Trophoblast cell (in vitro differentiated cells and primary cell): ENCODE measurements around the gene PCDHA8.
"Not testable (repeated sequence)": the region's sequence is repeated elsewhere in the genome, so short reads cannot be mapped to it uniquely, and the experiment has no call there.

Experiments
- DNase-seq, 2 donors: peaks; one replicate each; pipeline ENCODE4 v3.0.0-alpha.2; 2016
- H2AFZ ChIP-seq: 2 replicates; pipeline ENCODE4 v1.6.1; 2013; ENCODE audit warnings: low read length, moderate library complexity, mild to moderate bottlenecking; ENCODE audit not compliant: insufficient read depth, poor library complexity
- H2AK5ac ChIP-seq: 2 replicates; pipeline ENCODE4 v1.6.1; 2013; ENCODE audit warnings: mild to moderate bottlenecking, low read length
- H2BK120ac ChIP-seq: 2 replicates; pipeline ENCODE4 v1.6.1; 2013; ENCODE audit warnings: low read length, mild to moderate bottlenecking, moderate library complexity; ENCODE audit not compliant: insufficient read depth, poor library complexity
- H2BK12ac ChIP-seq: 2 replicates; pipeline ENCODE4 v1.6.1; 2013; ENCODE audit warnings: mild to moderate bottlenecking, low read length, moderate library complexity
- H2BK5ac ChIP-seq: 2 replicates; pipeline ENCODE4 v1.6.1; 2013; ENCODE audit warnings: low read length, low read depth, moderate library complexity, mild to moderate bottlenecking; ENCODE audit not compliant: poor library complexity
- H3K14ac ChIP-seq: 2 replicates; pipeline ENCODE4 v1.6.1; 2013; ENCODE audit warnings: mild to moderate bottlenecking, low read length
- H3K18ac ChIP-seq: 2 replicates; pipeline ENCODE4 v1.6.1; 2013; ENCODE audit warnings: mild to moderate bottlenecking, low read length
- H3K23ac ChIP-seq: 2 replicates; pipeline ENCODE4 v1.6.1; 2013; ENCODE audit warnings: low read length
- H3K27ac ChIP-seq: 2 replicates; pipeline ENCODE4 v1.5.1; 2013; ENCODE audit warnings: low read depth, mild to moderate bottlenecking, inconsistent platforms, low read length, moderate library complexity
- H3K27me3 ChIP-seq: 2 replicates; pipeline ENCODE4 v1.6.1; 2013; ENCODE audit warnings: inconsistent platforms, mild to moderate bottlenecking, low read length, moderate library complexity; ENCODE audit not compliant: insufficient read depth
- H3K36me3 ChIP-seq, 2 experiments: 1 replicate in 1 of 2; 2 replicates in 1 of 2; pipeline ENCODE4 v1.6.1; 2013; ENCODE audit warnings: low read length in 2 of 2, mild to moderate bottlenecking in 2 of 2, moderate library complexity in 1 of 2; ENCODE audit not compliant: insufficient read depth in 2 of 2, control insufficient read depth in 1 of 2
- H3K4ac ChIP-seq: 2 replicates; pipeline ENCODE4 v1.6.1; 2013; ENCODE audit warnings: low read depth, mild to moderate bottlenecking, low read length, moderate library complexity
- H3K4me1 ChIP-seq, 2 experiments: 1 replicate in 1 of 2; 2 replicates in 1 of 2; pipeline ENCODE4 v1.6.1; 2013; ENCODE audit warnings: low read length in 2 of 2, mild to moderate bottlenecking in 2 of 2, moderate library complexity in 1 of 2; ENCODE audit not compliant: insufficient read depth in 2 of 2, control insufficient read depth in 1 of 2
- H3K4me2 ChIP-seq: 2 replicates; pipeline ENCODE4 v1.6.1; 2013; ENCODE audit warnings: inconsistent platforms, mild to moderate bottlenecking, low read length, moderate library complexity
- H3K4me3 ChIP-seq: 2 replicates; pipeline ENCODE4 v1.5.1; 2013; ENCODE audit warnings: mild to moderate bottlenecking, low read depth, low read length, inconsistent platforms
- H3K79me1 ChIP-seq: one replicate; pipeline ENCODE4 v1.6.1; 2013; ENCODE audit warnings: low read length
- H3K79me2 ChIP-seq: 2 replicates; pipeline ENCODE4 v1.6.1; 2013; ENCODE audit warnings: low read length, mild to moderate bottlenecking; ENCODE audit not compliant: control insufficient read depth, insufficient read depth, poor library complexity
- H3K9ac ChIP-seq: 2 replicates; pipeline ENCODE4 v1.6.1; 2013; ENCODE audit warnings: mild to moderate bottlenecking, low read length
- H3K9me3 ChIP-seq: 2 replicates; pipeline ENCODE4 v1.6.1; 2013; ENCODE audit warnings: low read depth, mild to moderate bottlenecking, control low read depth, inconsistent platforms, low read length; ENCODE audit not compliant: insufficient read depth
- H4K12ac ChIP-seq: 2 replicates; pipeline ENCODE4 v1.6.1; 2013; ENCODE audit warnings: low read depth, mild to moderate bottlenecking, low read length, moderate library complexity
- H4K8ac ChIP-seq: 2 replicates; pipeline ENCODE4 v1.6.1; 2013; ENCODE audit warnings: low read depth, mild to moderate bottlenecking, low read length, moderate library complexity
- H4K91ac ChIP-seq: one replicate; pipeline ENCODE4 v1.6.1; 2013; ENCODE audit warnings: low read depth, mild to moderate bottlenecking, low read length, moderate library complexity
- WGBS: extraction: QIAGEN DNeasy Blood & Tissue Kit; methylation state at CpG from one replicate; pipeline ENCODE4 v1.1.7; 2013; ENCODE audit warnings: missing lambda C conversion rate; ENCODE audit not compliant: insufficient read length, insufficient coverage; ENCODE audit errors: extremely low coverage; 5-methylcytosine and 5-hydroxymethylcytosine counted together

Gene PCDHA8

DNA sequence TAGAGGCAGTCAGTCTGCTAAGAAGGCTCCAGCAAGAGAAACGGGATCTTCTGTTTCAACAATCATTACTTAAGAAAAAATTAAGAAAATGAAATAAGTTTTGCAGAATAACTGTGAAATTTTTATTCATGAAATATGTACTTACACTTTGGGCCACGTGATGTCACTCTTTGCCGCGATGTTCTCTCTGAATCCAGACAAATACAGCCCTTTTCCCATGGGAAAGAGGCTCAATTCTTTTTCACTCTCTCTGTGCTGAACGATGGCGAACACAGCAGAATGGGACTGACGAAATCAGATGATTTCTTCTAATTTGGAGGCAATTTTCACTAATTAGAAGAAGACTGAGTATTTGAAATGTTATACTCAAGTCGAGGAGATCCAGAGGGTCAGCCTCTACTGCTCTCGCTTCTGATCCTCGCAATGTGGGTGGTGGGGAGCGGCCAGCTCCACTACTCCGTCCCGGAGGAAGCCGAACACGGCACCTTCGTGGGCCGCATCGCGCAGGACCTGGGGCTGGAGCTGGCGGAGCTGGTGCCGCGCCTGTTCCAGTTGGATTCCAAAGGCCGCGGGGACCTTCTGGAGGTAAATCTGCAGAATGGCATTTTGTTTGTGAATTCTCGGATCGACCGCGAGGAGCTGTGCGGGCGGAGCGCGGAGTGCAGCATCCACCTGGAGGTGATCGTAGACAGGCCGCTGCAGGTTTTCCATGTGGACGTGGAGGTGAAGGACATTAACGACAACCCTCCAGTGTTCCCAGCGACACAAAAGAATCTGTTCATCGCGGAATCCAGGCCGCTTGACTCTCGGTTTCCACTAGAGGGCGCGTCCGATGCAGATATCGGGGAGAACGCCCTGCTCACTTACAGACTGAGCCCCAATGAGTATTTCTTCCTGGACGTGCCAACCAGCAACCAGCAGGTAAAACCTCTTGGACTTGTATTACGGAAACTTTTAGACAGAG is 7.4 kb downstream of the PCDHA8 start, which contains the start of gene PCDHA9:
Gene PCDHA9 (plus strand): TSS at position 244 of the 964 bp plus-strand sequence. CDS start 114 bp downstream, at position 358.
- H4K12ac ChIP-seq, H3K4me2 ChIP-seq, H3K14ac ChIP-seq, DNase-seq, H3K4ac ChIP-seq, H3K27me3 ChIP-seq, H4K91ac ChIP-seq, H2BK120ac ChIP-seq, H3K4me1 ChIP-seq, H3K9ac ChIP-seq, H3K79me2 ChIP-seq, H3K4me3 ChIP-seq, H3K23ac ChIP-seq, H3K18ac ChIP-seq, H3K79me1 ChIP-seq, H3K36me3 ChIP-seq, H3K9me3 ChIP-seq, H3K27ac ChIP-seq, H2AK5ac ChIP-seq, H2AFZ ChIP-seq, H2BK5ac ChIP-seq, H4K8ac ChIP-seq, H2BK12ac ChIP-seq: not testable (repeated sequence)
- WGBS, result no CpG with 5 or more reads among the region's 48 CpGs

GRCh38 chr5:140849831-140850634 is 9.0 kb downstream of the PCDHA8 start:
- not testable (repeated sequence) for H3K9ac ChIP-seq, H4K12ac ChIP-seq, H3K27me3 ChIP-seq, H3K27ac ChIP-seq, H2BK12ac ChIP-seq, H3K79me2 ChIP-seq, H2BK120ac ChIP-seq, DNase-seq, H2BK5ac ChIP-seq, H3K36me3 ChIP-seq, H2AK5ac ChIP-seq, H3K18ac ChIP-seq, H3K4ac ChIP-seq, H3K14ac ChIP-seq, H3K4me3 ChIP-seq, H2AFZ ChIP-seq, H3K4me1 ChIP-seq, H3K9me3 ChIP-seq, H3K4me2 ChIP-seq, H3K79me1 ChIP-seq, H3K23ac ChIP-seq, H4K8ac ChIP-seq, H4K91ac ChIP-seq
- WGBS, result no CpG with 5 or more reads among the region's 101 CpGs

GRCh38 chr5:140855772-140856674 is 15.0 kb downstream of the PCDHA8 start, which contains the start of gene PCDHA10:
Gene PCDHA10 (plus strand): TSS chr5:140855897. CDS start chr5:140856049, 152 bp downstream.
- Histone ChIP-seq H3K4ac (no peak within 1 kb of the TSS), H3K9me3 (peaks cover 5% of the 10 kb centered on the region), H3K9ac (no peak within 1 kb of the TSS), H2AFZ (no peak within 1 kb of the TSS), H4K91ac (no peak within 1 kb of the TSS), H2AK5ac (no peak within 1 kb of the TSS), H4K12ac (peak within 1 kb of the TSS; percentile 62), H2BK5ac (no peak within 1 kb of the TSS), H3K4me3 (peak within 1 kb of the TSS; percentile 65), H3K36me3 (peaks cover 0 to 2% of the 10 kb centered on the region in 2 experiments), H3K14ac (no peak within 1 kb of the TSS), H2BK120ac (no peak within 1 kb of the TSS), H3K4me1 (no peaks in the 10 kb centered on the region), H3K79me2 (no peaks in the 10 kb centered on the region), H3K4me2 (peak within 1 kb of the TSS; percentile 47), H3K27me3 (no peaks in the 10 kb centered on the region), H3K18ac (no peak within 1 kb of the TSS), H4K8ac (peak within 1 kb of the TSS; percentile 60), H2BK12ac (no peak within 1 kb of the TSS), H3K23ac (no peak within 1 kb of the TSS), H3K79me1 (peaks cover 2% of the 10 kb centered on the region), H3K27ac (no peak within 1 kb of the TSS)
- DNase-seq, result no peak
- WGBS, result no CpG with 5 or more reads among the region's 44 CpGs
